Adrenal gland (tissue), 5 donors: Measurements from ENCODE around the gene SH3BP4.

Experiments
- CTCF ChIP-seq, 6 experiments: fragments of 450-650 bp in 4 of 6; fragments of 200-600 bp in 2 of 6; sonication (generic) in 1 of 6; IDR thresholded peaks; 1 replicate in 5 of 6; 2 replicates in 1 of 6; pipeline versions ENCODE4 v1.5.1 to v1.8.0; 2016 to 2021; ENCODE audit warnings: antibody characterized with exemption in 6 of 6, mild to moderate bottlenecking in 2 of 6, moderate library complexity in 1 of 6
- POLR2A ChIP-seq, 2 donors: fragments of 450-650 bp; IDR thresholded peaks; one replicate each; pipeline ENCODE4 v1.6.1; 2017; ENCODE audit warnings: antibody characterized with exemption in 2 of 2, mild to moderate bottlenecking in 2 of 2, moderate library complexity in 1 of 2
- donor health status: DM: no; HTN: no; CAD: no.

DNA sequence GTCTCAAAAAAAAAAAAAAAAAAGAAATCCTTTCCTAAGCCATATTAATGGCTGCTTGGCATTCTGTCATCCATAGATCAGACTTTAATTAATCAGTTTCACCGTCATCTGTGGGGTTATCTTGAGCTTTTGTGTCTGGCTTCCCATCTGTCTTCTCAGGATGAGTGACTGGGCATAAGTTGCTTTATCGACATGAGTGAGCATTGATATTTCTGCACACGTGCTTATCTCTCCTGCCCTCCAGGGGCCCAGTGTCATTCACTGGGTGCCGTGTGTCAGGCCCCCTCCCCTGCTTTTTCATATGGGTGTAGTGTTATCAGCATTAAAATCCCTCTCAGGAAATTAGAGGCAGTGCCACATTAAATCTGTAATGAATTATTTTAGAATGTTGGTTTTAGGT is 65.6 kb downstream of the SH3BP4 start:
- TF ChIP-seq CTCF (IDR thresholded peaks at IDR 0.05) (no peak), POLR2A (IDR thresholded peaks at IDR 0.05) (no peak)
